ENCODE data around the gene OR8B4.
A peak's percentile ranks its signal among the peaks of the same experiment; 100 is the strongest.
"Not testable (repeated sequence)": the region's sequence is repeated elsewhere in the genome, so short reads cannot be mapped to it uniquely, and the experiment has no call there.

Gene OR8B4

GRCh38 chr11:124442442-124442841 is 17.8 kb upstream of the OR8B4 start:
- no peaks in the 10 kb centered on the region for H3K36me3 Mint-ChIP-seq (ENCODE audit: insufficient read depth)
- DNase-seq (no peak), ATAC-seq (replicated peaks) (no peak)
- H3K27ac Mint-ChIP-seq = no peak overlapping the region
- H3K9me3 Mint-ChIP-seq = peaks cover 8 to 10% of the 10 kb centered on the region in 2 donors
- no peaks in the 10 kb centered on the region for H3K4me1 Mint-ChIP-seq (ENCODE audit: low read depth in 2 of 2)
- H3K27me3 Mint-ChIP-seq = peaks cover 17 to 23% of the 10 kb centered on the region in 2 donors
- H3K4me3 Mint-ChIP-seq = no peak overlapping the region

- Mint-ChIP-seq H3K9me3 (peaks cover 8 to 10% of the 10 kb centered on the region in 2 donors), H3K4me1 (ENCODE audit: low read depth in 2 of 2) (no peaks in the 10 kb centered on the region), H3K4me3 (no peak overlapping the region), H3K27me3 (peaks cover 17 to 23% of the 10 kb centered on the region in 2 donors), H3K27ac (no peak overlapping the region), H3K36me3 (ENCODE audit: insufficient read depth) (no peaks in the 10 kb centered on the region)
- no peak for ATAC-seq (replicated peaks)
- DNase-seq = no peak
Observed at GRCh38 chr11:124441519-124441918, 16.8 kb upstream of the OR8B4 start.

- ATAC-seq (replicated peaks) = no peak
- Mint-ChIP-seq H3K27me3 (peaks cover 17 to 23% of the 10 kb centered on the region in 2 donors), H3K4me1 (ENCODE audit: low read depth in 2 of 2) (no peaks in the 10 kb centered on the region), H3K27ac (no peak overlapping the region), H3K36me3 (ENCODE audit: insufficient read depth) (no peaks in the 10 kb centered on the region), H3K9me3 (peaks cover 8 to 11% of the 10 kb centered on the region in 2 donors), H3K4me3 (no peak overlapping the region)
- DNase-seq = no peak
Observed at GRCh38 chr11:124441081-124441480, 16.4 kb upstream of the OR8B4 start.

GRCh38 chr11:124440608-124441007 is 15.9 kb upstream of the OR8B4 start:
- H3K4me3 Mint-ChIP-seq = no peak overlapping the region
- H3K36me3 Mint-ChIP-seq (ENCODE audit: insufficient read depth) = no peaks in the 10 kb centered on the region
- ATAC-seq (replicated peaks) = no peak
- H3K9me3 Mint-ChIP-seq = peaks cover 8 to 12% of the 10 kb centered on the region in 2 donors
- no peak for DNase-seq
- H3K4me1 Mint-ChIP-seq (ENCODE audit: low read depth in 2 of 2) = no peaks in the 10 kb centered on the region
- H3K27ac Mint-ChIP-seq = no peak overlapping the region
- H3K27me3 Mint-ChIP-seq = peaks cover 17 to 23% of the 10 kb centered on the region in 2 donors

GRCh38 chr11:124434699-124435098 is 10.0 kb upstream of the OR8B4 start:
- Mint-ChIP-seq H3K9me3 (peaks cover 5 to 8% of the 10 kb centered on the region in 2 donors), H3K27ac (no peak overlapping the region), H3K36me3 (ENCODE audit: insufficient read depth) (no peaks in the 10 kb centered on the region), H3K4me1 (ENCODE audit: low read depth in 2 of 2) (no peaks in the 10 kb centered on the region), H3K27me3 (peaks cover 0 to 22% of the 10 kb centered on the region in 2 donors), H3K4me3 (no peak overlapping the region)
- ATAC-seq (replicated peaks) (no peak), DNase-seq (no peak)

GRCh38 chr11:124429599-124429998 is 4.9 kb upstream of the OR8B4 start:
- Mint-ChIP-seq H3K27ac (no peak overlapping the region), H3K4me3 (no peak overlapping the region), H3K27me3 (peaks cover 0 to 9% of the 10 kb centered on the region in 2 donors), H3K9me3 (peaks cover 0 to 4% of the 10 kb centered on the region in 2 donors), H3K36me3 (ENCODE audit: insufficient read depth) (no peaks in the 10 kb centered on the region), H3K4me1 (ENCODE audit: low read depth in 2 of 2) (no peaks in the 10 kb centered on the region)
- ATAC-seq (replicated peaks) = no peak
- DNase-seq = no peak

GRCh38 chr11:124421043-124421442 is 3.6 kb downstream of the OR8B4 start:
- H3K27me3 Mint-ChIP-seq = peaks cover 8 to 34% of the 10 kb centered on the region in 2 donors
- no peaks in the 10 kb centered on the region for H3K4me1 Mint-ChIP-seq (ENCODE audit: low read depth in 2 of 2)
- H3K9me3 Mint-ChIP-seq = no peaks in the 10 kb centered on the region
- DNase-seq (no peak), ATAC-seq (replicated peaks) (no peak)
- no peak overlapping the region for H3K4me3 Mint-ChIP-seq
- no peaks in the 10 kb centered on the region for H3K36me3 Mint-ChIP-seq (ENCODE audit: insufficient read depth)
- no peak overlapping the region for H3K27ac Mint-ChIP-seq

- Mint-ChIP-seq H3K36me3 (ENCODE audit: insufficient read depth) (no peaks in the 10 kb centered on the region), H3K4me1 (ENCODE audit: low read depth in 2 of 2) (no peaks in the 10 kb centered on the region), H3K27ac (no peak overlapping the region), H3K4me3 (no peak overlapping the region), H3K9me3 (no peaks in the 10 kb centered on the region), H3K27me3 (peaks cover 1 to 11% of the 10 kb centered on the region in 2 donors)
- no peak for DNase-seq
- no peak for ATAC-seq (replicated peaks)
Observed at GRCh38 chr11:124415356-124415923, 9.2 kb downstream of the OR8B4 start.

- no peak overlapping the region for H3K27ac Mint-ChIP-seq
- no peak for ATAC-seq (replicated peaks)
- DNase-seq = no peak
- H3K4me1 Mint-ChIP-seq (ENCODE audit: low read depth in 2 of 2) = no peaks in the 10 kb centered on the region
- H3K27me3 Mint-ChIP-seq = peaks cover 4 to 20% of the 10 kb centered on the region in 2 donors
- H3K36me3 Mint-ChIP-seq (ENCODE audit: insufficient read depth) = no peaks in the 10 kb centered on the region
- no peak overlapping the region for H3K4me3 Mint-ChIP-seq
- H3K9me3 Mint-ChIP-seq = no peaks in the 10 kb centered on the region
Observed at GRCh38 chr11:124409906-124410305, 14.8 kb downstream of the OR8B4 start.

GRCh38 chr11:124405581-124405980 is 19.1 kb downstream of the OR8B4 start:
- DNase-seq = no peak
- Mint-ChIP-seq H3K9me3 (no peaks in the 10 kb centered on the region), H3K4me3 (no peak overlapping the region), H3K27me3 (peaks cover 4 to 10% of the 10 kb centered on the region in 2 donors), H3K4me1 (ENCODE audit: low read depth in 2 of 2) (no peaks in the 10 kb centered on the region), H3K36me3 (ENCODE audit: insufficient read depth) (no peaks in the 10 kb centered on the region), H3K27ac (no peak overlapping the region)
- no peak for ATAC-seq (replicated peaks)

GRCh38 chr11:124403186-124403585 is 21.5 kb downstream of the OR8B4 start:
- not testable (repeated sequence) for H3K27ac Mint-ChIP-seq; ATAC-seq (replicated peaks); H3K27me3 Mint-ChIP-seq; H3K4me3 Mint-ChIP-seq; H3K36me3 Mint-ChIP-seq (ENCODE audit: insufficient read depth); H3K9me3 Mint-ChIP-seq; DNase-seq; H3K4me1 Mint-ChIP-seq (ENCODE audit: low read depth in 2 of 2)

GRCh38 chr11:124402326-124402922 is 22.2 kb downstream of the OR8B4 start:
- no peaks in the 10 kb centered on the region for H3K9me3 Mint-ChIP-seq
- no peak overlapping the region for H3K27ac Mint-ChIP-seq
- DNase-seq = peak; percentile 3 to 6 (median 4)
- no peaks in the 10 kb centered on the region for H3K36me3 Mint-ChIP-seq (ENCODE audit: insufficient read depth)
- no peaks in the 10 kb centered on the region for H3K4me1 Mint-ChIP-seq (ENCODE audit: low read depth in 2 of 2)
- H3K27me3 Mint-ChIP-seq = no peaks in the 10 kb centered on the region
- no peak for ATAC-seq (replicated peaks)
- no peak overlapping the region for H3K4me3 Mint-ChIP-seq

GRCh38 chr11:124398924-124399323 is 25.7 kb downstream of the OR8B4 start, which contains the start of gene OR8B3:
Gene OR8B3, minus strand, starts transcription at chr11:124399024. Its CDS starts 1,673 bp downstream, at chr11:124397351.
- Mint-ChIP-seq H3K9me3 (no peaks in the 10 kb centered on the region), H3K27me3 (no peaks in the 10 kb centered on the region), H3K4me1 (ENCODE audit: low read depth in 2 of 2) (no peaks in the 10 kb centered on the region), H3K27ac (no peak within 1 kb of the TSS), H3K4me3 (no peak within 1 kb of the TSS), H3K36me3 (ENCODE audit: insufficient read depth) (no peaks in the 10 kb centered on the region)
- no peak for ATAC-seq (replicated peaks)
- DNase-seq = no peak

GRCh38 chr11:124396847-124397246 is 27.8 kb downstream of the OR8B4 start:
- not testable (repeated sequence) for H3K27ac Mint-ChIP-seq; H3K4me1 Mint-ChIP-seq (ENCODE audit: low read depth in 2 of 2); H3K36me3 Mint-ChIP-seq (ENCODE audit: insufficient read depth); H3K4me3 Mint-ChIP-seq; H3K9me3 Mint-ChIP-seq; ATAC-seq (replicated peaks); DNase-seq; H3K27me3 Mint-ChIP-seq

Measured in effector memory CD8-positive, alpha-beta T cell (primary cell).